K562 (cell line): ENCODE measurements around the gene NIM1K. TPM values are rescaled to one million over a fixed set of nuclear protein-coding genes. Genes with fewer than 3 reads are reported as not detected.
A peak's percentile ranks its signal among the peaks of the same experiment; 100 is the strongest.

Experiments used
- CBFA2T3 ChIP-seq: fragments of 450-650 bp; IDR thresholded peaks from 2 replicates; pipeline ENCODE4 v1.6.1; 2017
- CGGBP1 ChIP-seq: fragments of 250-450 bp; sonication (Bioruptor Pico); IDR thresholded peaks from 2 replicates; pipeline ENCODE4 v1.9.0; 2021; ENCODE audit warnings: mild to moderate bottlenecking
- CLOCK ChIP-seq: fragments of 250-450 bp; sonication (Bioruptor Pico); IDR thresholded peaks from 2 replicates; pipeline ENCODE4 v1.4.0; 2020; ENCODE audit warnings: mild to moderate bottlenecking, moderate library complexity, borderline replicate concordance
- COPS2 ChIP-seq: fragments of 450-650 bp; conservative IDR thresholded peaks from 2 replicates; pipeline ENCODE4 v1.6.1; 2016; ENCODE audit warnings: mild to moderate bottlenecking, moderate library complexity
- CSDE1 ChIP-seq, 2 experiments: fragments of 450-650 bp; IDR thresholded peaks; 2 replicates each; pipeline ENCODE4 v1.6.1; 2016; ENCODE audit warnings: mild to moderate bottlenecking in 1 of 2
- E4F1 ChIP-seq: fragments of 250-450 bp; sonication (Bioruptor Pico); IDR thresholded peaks from 2 replicates; pipeline ENCODE4 v1.5.0; 2021; ENCODE audit warnings: mild to moderate bottlenecking, borderline replicate concordance
- ETV5 ChIP-seq: sonication (generic); formaldehyde crosslinking; IDR thresholded peaks from 2 replicates; pipeline ENCODE4 v1.4.0; 2020; ENCODE audit warnings: low read depth, mild to moderate bottlenecking, missing genetic modification reagents
- EWSR1 ChIP-seq: fragments of 450-650 bp; IDR thresholded peaks from 2 replicates; pipeline ENCODE4 v1.6.1; 2018; ENCODE audit warnings: borderline replicate concordance, mild to moderate bottlenecking, low read depth, moderate library complexity; ENCODE audit not compliant: partially characterized antibody
- MEF2A ChIP-seq: IDR thresholded peaks from 2 replicates; pipeline ENCODE4 v1.6.1; 2011; ENCODE audit warnings: low read depth, mild to moderate bottlenecking, low read length, moderate library complexity; ENCODE audit not compliant: control insufficient read depth
- NUFIP1 ChIP-seq: fragments of 450-650 bp; IDR thresholded peaks from 2 replicates; pipeline ENCODE4 v1.6.1; 2018; ENCODE audit not compliant: partially characterized antibody
- POLR2A ChIP-seq: fragments of 450-650 bp; conservative IDR thresholded peaks from 2 replicates; pipeline ENCODE4 v1.6.1; 2016
- SRSF9 ChIP-seq: fragments of 200-400 bp; formaldehyde crosslinking; IDR thresholded peaks from 2 replicates; pipeline ENCODE4 v1.6.1; 2017; ENCODE audit warnings: low read depth, low read length, borderline replicate concordance
- STAT6 ChIP-seq: sonication (generic); formaldehyde crosslinking; IDR thresholded peaks from 2 replicates; pipeline ENCODE4 v1.8.1; 2023; ENCODE audit warnings: mild to moderate bottlenecking, missing genetic modification reagents
- THRAP3 ChIP-seq: fragments of 450-650 bp; IDR thresholded peaks from 2 replicates; pipeline ENCODE4 v1.6.1; 2016; ENCODE audit warnings: mild to moderate bottlenecking, inconsistent platforms, borderline replicate concordance
- U2AF1 ChIP-seq: fragments of 200-400 bp; formaldehyde crosslinking; optimal IDR thresholded peaks from 2 replicates; pipeline ENCODE3; 2017; ENCODE audit warnings: mild to moderate bottlenecking, low read depth, low read length, moderate library complexity
- ZNF124 ChIP-seq: sonication (generic); formaldehyde crosslinking; IDR thresholded peaks from 2 replicates; pipeline ENCODE4 v1.8.1; 2022; ENCODE audit warnings: missing genetic modification reagents
- ZNF165 ChIP-seq: fragments of 250-450 bp; sonication (Bioruptor Pico); IDR thresholded peaks from 2 replicates; pipeline ENCODE4 v1.4.0; 2020; ENCODE audit warnings: borderline replicate concordance
- ZNF280B ChIP-seq: fragments of 250-450 bp; sonication (Bioruptor Pico); IDR thresholded peaks from 2 replicates; pipeline ENCODE4 v1.5.1; 2021; ENCODE audit warnings: mild to moderate bottlenecking
- ZNF445 ChIP-seq: fragments of 250-450 bp; sonication (Bioruptor Pico); IDR thresholded peaks from 2 replicates; pipeline ENCODE4 v1.4.0; 2020; ENCODE audit warnings: low read depth, mild to moderate bottlenecking, moderate library complexity
- polyA plus RNA-seq, 8 experiments: library from polyadenylated mRNA; depleted of rRNA in 4 of 8; stranded (reverse) in 5 of 8; unstranded in 3 of 8; fragments of >200 nt; fragmentation: Nextera tagmentation in 2 of 8; fragmentation: Illumina TruSeq in 1 of 8; extraction: Ambion mirVana in 2 of 8; extraction: Trizol in 1 of 8; gene quantifications; 2 replicates each; pipeline versions ENCODE4 v1.2.1 to v1.2.3, GENCODE V29; 2011 to 2014; ENCODE audit warnings: inconsistent platforms in 1 of 8, missing spikeins in 1 of 8
- total RNA-seq, 7 experiments: library from RNA; depleted of rRNA in 6 of 7; stranded (reverse); fragments of >200 nt in 6 of 7; fragmentation: Illumina TruSeq in 2 of 7; extraction: Trizol in 2 of 7; gene quantifications; 2 replicates each; pipeline versions ENCODE4 v1.2.1 to v1.2.3, GENCODE V29; 2011 to 2021; ENCODE audit warnings: low replicate concordance in 1 of 7

Gene NIM1K
- total and polyA plus RNA-seq, 9 of the 15 experiments (the other 6 are each of a cell fraction or from before 2014, with no cell fraction given): 0.03 to 0.34 (median 0.08) TPM; not detected in 3

- TF ChIP-seq THRAP3: 0 out of 2 replicates have a peak, but pooled peaks have one; percentile 36
- TF ChIP-seq CSDE1 (IDR thresholded peaks at IDR 0.05): peak in 1 of 2 experiments; percentile 98; a peak in 2 of 4 replicates
- TF ChIP-seq CGGBP1 (CRISPR knock-in tag): no peak
- TF ChIP-seq ZNF124 (CRISPR knock-in tag): no peak
- no peak for TF ChIP-seq STAT6 (CRISPR knock-in tag)
- no peak for TF ChIP-seq U2AF1
- no peak for TF ChIP-seq COPS2
- TF ChIP-seq E4F1 (CRISPR knock-in tag): no peak
- TF ChIP-seq ZNF165: no peak
- 0 out of 2 replicates have a peak, but pooled peaks have one; percentile 41 for TF ChIP-seq ZNF445 (CRISPR knock-in tag)
- no peak for TF ChIP-seq MEF2A
- TF ChIP-seq CBFA2T3: no peak
- TF ChIP-seq POLR2A: no peak
- no peak for TF ChIP-seq ZNF280B (CRISPR knock-in tag)
- TF ChIP-seq SRSF9: no peak
- TF ChIP-seq NUFIP1: no peak
- no peak for TF ChIP-seq CLOCK (CRISPR knock-in tag)
- no peak for TF ChIP-seq ETV5 (CRISPR knock-in tag)
- no peak for TF ChIP-seq EWSR1
These were observed 121.9 kb downstream of the NIM1K start (continued) for GRCh38 chr5:43313854-43314457.
